Measurements from ENCODE around the gene WDR93.

- TF ChIP-seq CTCF (IDR thresholded peaks at IDR 0.05 in 4 of 5, conservative IDR thresholded peaks at IDR 0.05 in 1 of 5) (no peak), POLR2A (IDR thresholded peaks at IDR 0.05) (no peak)
Observed at GRCh38 chr15:89680282-89680873, 10.2 kb upstream of the WDR93 start.
